HFFc6 (cell line): ENCODE data around the gene HLA-B. TPM values are rescaled to one million over a fixed set of nuclear protein-coding genes. Genes with fewer than 3 reads are reported as not detected.
A peak's percentile ranks its signal among the peaks of the same experiment; 100 is the strongest.
"Not testable (repeated sequence)": the region's sequence is repeated elsewhere in the genome, so short reads cannot be mapped to it uniquely, and the experiment has no call there.

Experiments used
- DNase-seq: peaks from one replicate; pipeline ENCODE4 v3.0.0-alpha.2; 2018
- H3K27ac Mint-ChIP-seq: 2 replicates; pipeline ENCODE4 v1.8.0; 2020; ENCODE audit warnings: mild to moderate bottlenecking, mixed read lengths
- H3K27me3 Mint-ChIP-seq: 2 replicates; pipeline ENCODE4 v1.8.0; 2021; ENCODE audit warnings: mild to moderate bottlenecking, moderate library complexity, mixed read lengths; ENCODE audit not compliant: insufficient read depth
- H3K36me3 Mint-ChIP-seq: 2 replicates; pipeline ENCODE4 v1.8.0; 2021; ENCODE audit warnings: low read depth, mixed read lengths
- H3K4me1 Mint-ChIP-seq: 2 replicates; pipeline ENCODE4 v1.8.0; 2020; ENCODE audit warnings: low read depth, mixed read lengths
- H3K4me3 Mint-ChIP-seq: 2 replicates; pipeline ENCODE4 v1.8.0; 2020; ENCODE audit warnings: mild to moderate bottlenecking, moderate library complexity, mixed read lengths
- H3K9me3 Mint-ChIP-seq: 2 replicates; pipeline ENCODE4 v1.8.0; 2020; ENCODE audit warnings: mild to moderate bottlenecking, mixed read lengths
- total RNA-seq, 6 experiments: library from RNA; stranded (reverse); fragmentation: NEBNext Ultra II Directional; extraction: Animal tissue kit (Norgen Biotek cat#: 25700); gene quantifications; 2 replicates in 1 of 6; 3 replicates in 5 of 6; pipeline ENCODE4 v1.2.3, GENCODE V29; 2021
- TF ChIP-seq, protein P1 (sequence below): fragments of 200-600 bp; sonication (generic); IDR thresholded peaks from 2 replicates; pipeline ENCODE4 v1.5.0; 2021; ENCODE audit warnings: antibody characterized with exemption, mild to moderate bottlenecking

The HLA-B gene
- total RNA-seq, 6 experiments from 2014 or later, result 74.1 to 178 (median 162) TPM

DNA sequence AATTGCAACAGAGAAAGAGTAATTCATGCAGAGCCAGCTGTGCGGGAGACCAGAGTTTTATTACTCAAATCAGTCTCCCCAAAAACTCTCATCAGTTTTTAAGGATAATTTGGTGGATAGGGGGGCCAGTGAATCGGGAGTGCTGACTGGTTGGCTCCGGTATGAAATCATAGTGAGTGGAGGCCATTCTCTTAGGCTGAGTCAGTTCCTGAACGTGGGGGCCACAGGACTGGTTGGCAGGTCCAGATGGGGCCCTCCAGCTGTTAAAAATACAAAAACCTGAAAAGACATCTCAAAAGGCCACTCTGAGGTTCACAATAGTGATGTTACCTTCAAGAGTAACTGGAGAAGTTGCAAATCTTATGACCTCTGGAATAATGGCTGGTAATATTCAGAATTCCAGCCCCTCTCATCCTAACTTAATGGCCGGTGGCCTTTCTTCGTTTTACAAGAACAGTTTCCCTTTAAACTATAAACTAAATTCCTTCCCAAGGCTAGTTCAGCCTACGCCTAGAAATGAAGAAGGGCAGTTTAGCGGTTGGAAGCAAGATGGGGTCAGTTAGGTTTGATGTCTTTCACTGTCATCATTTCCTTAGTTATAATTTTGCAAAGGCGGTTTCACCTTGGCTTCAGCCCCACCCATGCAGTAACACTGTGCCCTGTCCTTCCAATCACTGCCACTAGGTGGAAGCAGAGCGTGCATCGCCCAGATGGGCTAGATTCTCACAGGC is 39.6 kb upstream of the HLA-B start:
- TF ChIP-seq, protein P1, sequence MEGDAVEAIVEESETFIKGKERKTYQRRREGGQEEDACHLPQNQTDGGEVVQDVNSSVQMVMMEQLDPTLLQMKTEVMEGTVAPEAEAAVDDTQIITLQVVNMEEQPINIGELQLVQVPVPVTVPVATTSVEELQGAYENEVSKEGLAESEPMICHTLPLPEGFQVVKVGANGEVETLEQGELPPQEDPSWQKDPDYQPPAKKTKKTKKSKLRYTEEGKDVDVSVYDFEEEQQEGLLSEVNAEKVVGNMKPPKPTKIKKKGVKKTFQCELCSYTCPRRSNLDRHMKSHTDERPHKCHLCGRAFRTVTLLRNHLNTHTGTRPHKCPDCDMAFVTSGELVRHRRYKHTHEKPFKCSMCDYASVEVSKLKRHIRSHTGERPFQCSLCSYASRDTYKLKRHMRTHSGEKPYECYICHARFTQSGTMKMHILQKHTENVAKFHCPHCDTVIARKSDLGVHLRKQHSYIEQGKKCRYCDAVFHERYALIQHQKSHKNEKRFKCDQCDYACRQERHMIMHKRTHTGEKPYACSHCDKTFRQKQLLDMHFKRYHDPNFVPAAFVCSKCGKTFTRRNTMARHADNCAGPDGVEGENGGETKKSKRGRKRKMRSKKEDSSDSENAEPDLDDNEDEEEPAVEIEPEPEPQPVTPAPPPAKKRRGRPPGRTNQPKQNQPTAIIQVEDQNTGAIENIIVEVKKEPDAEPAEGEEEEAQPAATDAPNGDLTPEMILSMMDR, result peak; percentile 90
- H3K4me3 Mint-ChIP-seq, result no peak overlapping the region; the same call in 1 of the 2 replicates
- peaks cover 5% of the 10 kb centered on the region; the same call in 1 of the 2 replicates for H3K36me3 Mint-ChIP-seq
- H3K27ac Mint-ChIP-seq, result no peak overlapping the region
- peak; percentile 64 for DNase-seq
- H3K9me3 Mint-ChIP-seq, result no peaks in the 10 kb centered on the region
- peaks cover 3% of the 10 kb centered on the region; the same call in 1 of the 2 replicates for H3K27me3 Mint-ChIP-seq
- H3K4me1 Mint-ChIP-seq, result peaks cover 20% of the 10 kb centered on the region

DNA sequence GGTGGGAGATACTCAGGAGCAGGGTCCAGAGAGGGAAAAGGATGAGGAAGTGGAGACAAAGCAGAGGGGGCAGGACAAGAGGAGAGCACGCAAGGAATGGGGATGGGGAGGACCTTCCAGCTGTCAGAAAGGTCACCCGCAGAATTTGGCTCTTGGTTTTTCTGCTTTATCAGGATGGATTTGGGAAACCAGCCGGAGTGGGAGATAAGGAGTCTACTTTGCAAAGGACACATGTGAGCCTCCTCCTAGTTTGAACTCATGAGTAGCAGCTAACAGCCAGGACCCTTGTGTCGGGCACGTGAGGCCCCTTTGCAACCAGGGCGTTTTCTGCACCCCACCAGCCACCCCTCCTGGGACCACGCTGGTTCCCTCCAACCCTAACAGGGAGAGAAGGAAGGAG is 38.9 kb upstream of the HLA-B start:
- H3K4me1 Mint-ChIP-seq, result peaks cover 14% of the 10 kb centered on the region
- DNase-seq, result no peak
- TF ChIP-seq, protein P1, result no peak
- H3K4me3 Mint-ChIP-seq, result no peak overlapping the region
- no peak overlapping the region for H3K27ac Mint-ChIP-seq
- no peaks in the 10 kb centered on the region for H3K9me3 Mint-ChIP-seq
- peaks cover 3% of the 10 kb centered on the region; the same call in 1 of the 2 replicates for H3K27me3 Mint-ChIP-seq
- no peaks in the 10 kb centered on the region for H3K36me3 Mint-ChIP-seq

DNA sequence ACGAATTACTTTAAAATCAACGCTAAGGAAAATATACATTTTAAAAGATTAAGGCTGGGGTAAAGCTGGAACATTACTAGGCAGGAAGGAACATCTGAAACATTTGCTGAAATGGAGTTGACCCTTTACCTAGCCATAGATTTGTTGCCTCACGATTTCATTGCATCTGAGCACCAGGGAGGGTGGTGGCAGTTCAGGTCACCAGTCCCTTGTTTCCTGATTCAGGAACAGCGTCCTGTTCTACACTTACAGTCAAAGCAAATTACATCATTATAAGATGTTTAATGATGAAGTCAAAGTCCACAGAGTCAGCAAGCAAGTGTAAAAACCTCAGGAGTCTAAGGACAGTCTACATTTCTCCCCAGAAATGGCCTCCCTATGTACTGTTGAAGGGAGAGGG is 37.4 kb upstream of the HLA-B start:
- H3K27ac Mint-ChIP-seq, result no peak overlapping the region
- H3K36me3 Mint-ChIP-seq, result no peaks in the 10 kb centered on the region
- peaks cover 14% of the 10 kb centered on the region for H3K4me1 Mint-ChIP-seq
- TF ChIP-seq, protein P1, result no peak
- no peak for DNase-seq
- no peak overlapping the region for H3K4me3 Mint-ChIP-seq
- peaks cover 3% of the 10 kb centered on the region; the same call in 1 of the 2 replicates for H3K27me3 Mint-ChIP-seq
- H3K9me3 Mint-ChIP-seq, result no peaks in the 10 kb centered on the region

DNA sequence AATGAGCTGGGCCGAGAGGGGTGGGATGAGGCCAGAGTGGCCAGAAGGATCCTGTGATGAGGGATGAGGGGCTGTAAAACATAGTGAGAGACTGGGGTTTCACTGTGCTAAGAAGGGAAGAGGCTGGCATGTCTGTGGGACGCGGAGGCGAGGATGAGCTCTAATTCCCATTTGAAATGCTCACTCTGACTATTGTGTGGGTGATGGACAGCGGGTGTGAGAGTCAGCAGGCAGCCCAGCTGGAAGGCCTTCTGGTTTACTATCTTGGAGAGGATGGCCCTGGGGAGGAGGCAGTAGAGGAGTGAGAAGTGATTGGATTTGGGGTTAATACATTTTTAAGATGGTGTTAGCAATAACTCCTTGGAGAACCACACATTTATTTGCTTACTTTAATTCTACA is 37.0 kb upstream of the HLA-B start:
- H3K4me3 Mint-ChIP-seq, result no peak overlapping the region
- no peaks in the 10 kb centered on the region for H3K36me3 Mint-ChIP-seq
- H3K27ac Mint-ChIP-seq, result no peak overlapping the region
- TF ChIP-seq, protein P1, result no peak
- no peak for DNase-seq
- no peaks in the 10 kb centered on the region for H3K9me3 Mint-ChIP-seq
- H3K4me1 Mint-ChIP-seq, result peaks cover 10% of the 10 kb centered on the region
- peaks cover 3% of the 10 kb centered on the region; the same call in 1 of the 2 replicates for H3K27me3 Mint-ChIP-seq

DNA sequence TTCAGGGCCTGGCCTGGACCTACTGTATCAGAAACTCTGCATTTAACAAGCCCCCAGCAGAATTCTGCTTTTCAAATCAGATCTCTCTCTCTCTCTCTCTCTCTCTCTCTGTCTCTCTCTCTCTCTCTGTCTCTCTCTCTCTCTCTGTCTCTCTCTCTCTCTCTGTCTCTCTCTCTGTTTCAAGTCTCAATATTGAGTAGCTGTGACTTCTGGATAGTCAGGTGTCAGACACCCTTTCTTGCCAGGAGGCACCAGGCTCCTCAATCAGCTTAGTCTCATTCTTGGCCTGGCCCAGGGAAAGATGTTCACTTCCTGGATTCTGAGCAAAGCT is 32.8 kb upstream of the HLA-B start:
- peaks cover 13% of the 10 kb centered on the region for H3K27me3 Mint-ChIP-seq
- not testable (repeated sequence) for DNase-seq, H3K27ac Mint-ChIP-seq, H3K4me3 Mint-ChIP-seq, H3K9me3 Mint-ChIP-seq, H3K4me1 Mint-ChIP-seq, H3K36me3 Mint-ChIP-seq

DNA sequence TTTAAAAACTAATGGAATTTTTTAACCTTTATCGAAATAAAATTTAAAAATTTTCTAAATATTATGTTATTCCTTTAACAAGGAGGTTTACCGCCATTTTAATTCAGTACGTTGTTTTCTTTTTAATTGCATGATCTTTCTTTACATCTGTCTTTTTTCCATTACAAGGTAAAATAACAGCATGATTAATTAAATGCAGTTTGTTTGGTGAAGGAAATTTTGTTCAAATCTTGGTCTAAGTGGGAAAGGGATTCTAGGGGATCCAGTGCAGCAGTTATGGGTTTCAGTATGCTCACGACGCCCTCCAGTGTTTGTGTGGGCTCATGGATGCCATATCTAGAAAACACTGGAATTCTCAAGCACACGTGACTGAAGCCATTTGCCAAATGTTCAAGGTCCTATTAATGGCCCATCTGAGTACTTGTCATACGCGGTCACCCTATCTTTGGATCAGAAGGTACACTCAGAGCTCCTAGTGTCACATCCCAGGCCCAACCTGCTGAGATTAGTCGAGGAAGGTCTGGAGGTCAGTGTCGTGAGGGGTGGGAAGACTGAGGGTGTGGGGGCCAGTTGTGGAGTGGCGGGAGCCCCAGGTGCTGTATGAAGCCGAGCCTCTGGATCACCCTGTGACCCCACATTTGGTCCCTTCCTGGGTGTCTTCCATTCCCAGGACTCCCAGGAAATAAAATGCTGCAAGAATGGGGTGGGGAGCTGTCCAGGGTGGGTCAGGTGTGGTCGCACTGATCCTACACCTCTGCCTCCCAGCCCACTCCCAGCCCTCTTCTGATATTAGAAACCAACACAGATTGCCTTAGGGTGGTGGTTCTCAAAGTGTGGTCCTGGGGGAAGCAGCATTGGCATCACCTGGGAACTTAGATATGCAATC is 32.2 kb upstream of the HLA-B start:
- not testable (repeated sequence) for H3K36me3 Mint-ChIP-seq, H3K4me1 Mint-ChIP-seq, H3K4me3 Mint-ChIP-seq, H3K27ac Mint-ChIP-seq, DNase-seq, H3K9me3 Mint-ChIP-seq
- TF ChIP-seq, protein P1, result peak; percentile 50
- H3K27me3 Mint-ChIP-seq, result peaks cover 17% of the 10 kb centered on the region
